ENCODE results near the gene SSTR5. TPM values are rescaled to one million over a fixed set of nuclear protein-coding genes. Genes with fewer than 3 reads are reported as not detected.
A peak's percentile ranks its signal among the peaks of the same experiment; 100 is the strongest.

SSTR5 gene
- total RNA-seq, 2 donors from 2014 or later, result 1.3 to 10.7 TPM

- ATAC-seq (no peak), DNase-seq (no peak)
- intact Hi-C loops (cut with DNase I), result no loop called here
These were observed 5.9 kb upstream of the SSTR5 start for GRCh38 chr16:1066584-1067172.

GRCh38 chr16:1067629-1068028, 4.9 kb upstream of the SSTR5 start:
- ATAC-seq, result no peak
- intact Hi-C loops (cut with DNase I), result no loop called here
- no peak for DNase-seq

GRCh38 chr16:1068451-1068850, 4.1 kb upstream of the SSTR5 start:
- ATAC-seq (no peak), DNase-seq (no peak)
- intact Hi-C loops (cut with DNase I), result no loop called here

- intact Hi-C loops (cut with DNase I), result no loop called here
- ATAC-seq (no peak), DNase-seq (no peak)
These were observed 3.4 kb upstream of the SSTR5 start for GRCh38 chr16:1069154-1069553.

GRCh38 chr16:1070084-1070863, 2.3 kb upstream of the SSTR5 start:
- DNase-seq (no peak), ATAC-seq (no peak)
- intact Hi-C loops (cut with DNase I), result no loop called here

- intact Hi-C loops (cut with DNase I), result no loop called here
- ATAC-seq (no peak), DNase-seq (no peak)
These were observed 1.6 kb upstream of the SSTR5 start for GRCh38 chr16:1070864-1071408.

GRCh38 chr16:1071561-1072225, 854 bp upstream of the SSTR5 start:
- DNase-seq (no peak), ATAC-seq (no peak)
- intact Hi-C loops (cut with DNase I), result no loop called here

GRCh38 chr16:1073262-1073558, 663 bp downstream of the SSTR5 start:
- no peak for DNase-seq
- no peak for ATAC-seq
- intact Hi-C loops (cut with DNase I), result no loop called here

GRCh38 chr16:1073566-1074378, 1.2 kb downstream of the SSTR5 start:
- ATAC-seq, result peak in 1 of 2 donors; percentile 27
- DNase-seq, result no peak
- intact Hi-C loops (cut with DNase I), result no loop called here

GRCh38 chr16:1074379-1074649, 1.8 kb downstream of the SSTR5 start:
- no peak for DNase-seq
- no peak for ATAC-seq
- intact Hi-C loops (cut with DNase I), result no loop called here

- DNase-seq (no peak), ATAC-seq (no peak)
- intact Hi-C loops (cut with DNase I), result no loop called here
These were observed 3.0 kb downstream of the SSTR5 start for GRCh38 chr16:1075546-1075945.

GRCh38 chr16:1076801-1077576, 4.4 kb downstream of the SSTR5 start:
- intact Hi-C loops (cut with DNase I), result no loop called here
- ATAC-seq (no peak), DNase-seq (no peak)

GRCh38 chr16:1077877-1078578, 5.5 kb downstream of the SSTR5 start:
- intact Hi-C loops (cut with DNase I), result no loop called here
- ATAC-seq, result no peak
- no peak for DNase-seq

- intact Hi-C loops (cut with DNase I), result no loop called here
- peak in 1 of 2 donors; percentile 75 for ATAC-seq
- DNase-seq, result no peak
These were observed 6.1 kb downstream of the SSTR5 start for GRCh38 chr16:1078579-1079021.

- no peak for ATAC-seq
- intact Hi-C loops (cut with DNase I), result no loop called here
- no peak for DNase-seq
These were observed 6.8 kb downstream of the SSTR5 start for GRCh38 chr16:1079341-1079740.

GRCh38 chr16:1079786-1080525, 7.4 kb downstream of the SSTR5 start:
- ATAC-seq (no peak), DNase-seq (no peak)
- intact Hi-C loops (cut with DNase I), result no loop called here

GRCh38 chr16:1080801-1081733, 8.5 kb downstream of the SSTR5 start:
- DNase-seq (no peak), ATAC-seq (no peak)
- intact Hi-C loops (cut with DNase I), result no loop called here

Measured in left cardiac atrium (tissue), 4 donors.